ENCODE results near the gene OTOP1.
"Not testable (repeated sequence)": the region's sequence is repeated elsewhere in the genome, so short reads cannot be mapped to it uniquely, and the experiment has no call there.

The OTOP1 gene, protein sequence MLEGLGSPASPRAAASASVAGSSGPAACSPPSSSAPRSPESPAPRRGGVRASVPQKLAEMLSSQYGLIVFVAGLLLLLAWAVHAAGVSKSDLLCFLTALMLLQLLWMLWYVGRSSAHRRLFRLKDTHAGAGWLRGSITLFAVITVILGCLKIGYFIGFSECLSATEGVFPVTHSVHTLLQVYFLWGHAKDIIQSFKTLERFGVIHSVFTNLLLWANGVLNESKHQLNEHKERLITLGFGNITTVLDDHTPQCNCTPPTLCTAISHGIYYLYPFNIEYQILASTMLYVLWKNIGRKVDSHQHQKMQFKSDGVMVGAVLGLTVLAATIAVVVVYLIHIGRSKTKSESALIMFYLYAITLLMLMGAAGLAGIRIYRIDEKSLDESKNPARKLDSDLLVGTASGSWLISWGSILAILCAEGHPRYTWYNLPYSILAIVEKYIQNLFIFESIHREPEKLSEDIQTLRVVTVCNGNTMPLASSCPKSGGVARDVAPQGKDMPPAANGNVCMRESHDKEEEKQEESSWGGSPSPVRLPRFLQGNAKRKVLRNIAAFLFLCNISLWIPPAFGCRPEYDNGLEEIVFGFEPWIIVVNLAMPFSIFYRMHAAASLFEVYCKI

DNA sequence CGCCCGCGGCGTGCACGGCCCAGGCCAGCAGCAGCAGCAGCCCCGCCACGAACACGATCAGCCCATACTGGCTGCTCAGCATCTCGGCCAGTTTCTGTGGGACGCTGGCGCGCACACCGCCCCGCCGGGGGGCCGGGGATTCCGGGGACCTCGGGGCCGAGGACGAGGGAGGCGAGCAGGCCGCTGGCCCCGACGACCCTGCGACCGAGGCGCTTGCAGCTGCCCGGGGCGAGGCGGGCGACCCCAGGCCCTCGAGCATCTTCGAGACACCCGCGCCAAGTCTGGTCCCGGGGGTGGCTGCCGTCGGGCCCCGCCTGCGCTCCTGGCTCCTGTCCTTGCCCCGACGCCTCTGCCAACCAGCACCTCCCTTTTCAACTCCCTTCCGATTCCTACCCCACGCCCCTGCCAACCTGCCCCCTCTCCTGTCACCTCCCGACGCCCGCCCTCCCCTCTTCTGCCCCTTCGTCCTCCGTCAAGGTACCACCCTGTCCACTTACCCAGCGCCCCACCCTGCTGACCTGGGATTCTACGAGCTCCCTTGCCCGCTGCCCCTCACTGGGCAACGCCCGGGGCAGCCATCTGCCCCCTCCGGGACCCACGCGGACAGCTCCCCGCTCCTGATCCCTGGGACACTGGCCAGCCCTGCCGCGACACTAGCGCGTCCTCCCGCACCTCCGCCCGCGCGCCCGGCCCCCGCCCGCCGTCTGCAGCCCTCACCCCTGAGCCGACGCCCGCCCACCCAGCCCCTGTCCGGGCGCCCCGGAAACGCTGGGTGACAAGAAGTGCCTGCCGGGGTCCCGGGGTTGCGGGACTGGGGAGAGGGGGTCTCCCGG lies at the start of gene OTOP1:
TSS of gene OTOP1 (minus strand) at position 324 of the 833 bp plus-strand sequence. CDS start at position 259, 65 bp downstream.
- DNase-seq, result no peak

DNA sequence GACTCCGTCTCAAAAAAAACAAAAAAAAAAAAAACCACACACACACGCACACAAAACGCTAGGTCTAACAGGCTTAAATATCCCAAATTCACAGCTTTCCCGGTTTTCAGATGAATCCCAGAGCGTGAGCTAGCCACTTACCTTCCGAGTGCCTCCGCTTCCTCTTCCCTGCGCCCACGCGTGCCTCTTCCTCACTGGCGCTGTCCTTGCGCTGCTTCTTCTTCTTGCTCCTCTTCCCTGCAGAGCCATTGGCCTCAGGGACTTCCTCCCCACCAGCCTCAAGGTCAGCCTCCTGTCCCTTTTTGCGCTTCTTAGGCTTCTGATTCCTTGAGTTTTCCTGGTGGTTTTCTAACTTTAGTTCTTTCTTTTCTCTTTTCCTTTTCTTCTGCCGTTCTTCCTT lies 47.5 kb upstream of the OTOP1 start:
- DNase-seq, result no peak

DNA sequence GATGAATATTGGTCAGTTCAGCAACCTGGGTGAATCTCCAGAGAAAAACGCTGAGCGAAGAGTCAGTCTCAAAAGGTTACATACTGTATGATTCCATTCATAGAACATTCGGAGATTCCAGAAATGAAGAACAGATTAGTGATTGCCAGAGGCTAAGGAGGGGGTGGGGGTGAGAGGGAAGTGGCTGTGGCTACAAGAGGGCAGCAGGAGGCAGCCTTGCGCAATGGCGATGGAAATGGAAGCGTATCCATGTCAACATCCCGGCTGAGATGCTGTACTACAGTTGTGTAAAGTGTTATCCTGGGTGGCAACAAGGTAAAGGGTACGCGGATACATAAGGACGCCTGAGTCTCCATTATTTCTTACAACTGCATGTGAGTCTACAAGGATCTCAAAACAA lies 45.2 kb upstream of the OTOP1 start:
- no peak for DNase-seq

DNA sequence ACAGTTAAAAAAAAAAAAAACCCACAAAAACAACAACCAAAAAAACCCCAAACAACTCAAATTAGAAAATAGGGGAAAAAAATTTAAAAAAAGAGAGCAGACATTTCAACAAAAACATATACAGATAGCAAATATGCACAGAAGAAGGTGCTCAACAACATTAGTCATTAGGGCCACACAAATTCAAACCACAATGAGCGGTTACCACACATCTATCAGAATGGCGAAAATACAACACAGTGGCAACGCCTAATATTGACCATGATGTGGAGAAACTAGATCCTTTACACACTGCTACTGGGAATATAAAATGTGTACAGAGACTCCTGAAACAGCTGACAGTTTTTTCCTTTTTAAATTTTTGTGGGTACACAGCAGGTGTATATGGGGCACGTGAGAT lies 43.8 kb upstream of the OTOP1 start:
- peak; percentile 33 for DNase-seq

DNA sequence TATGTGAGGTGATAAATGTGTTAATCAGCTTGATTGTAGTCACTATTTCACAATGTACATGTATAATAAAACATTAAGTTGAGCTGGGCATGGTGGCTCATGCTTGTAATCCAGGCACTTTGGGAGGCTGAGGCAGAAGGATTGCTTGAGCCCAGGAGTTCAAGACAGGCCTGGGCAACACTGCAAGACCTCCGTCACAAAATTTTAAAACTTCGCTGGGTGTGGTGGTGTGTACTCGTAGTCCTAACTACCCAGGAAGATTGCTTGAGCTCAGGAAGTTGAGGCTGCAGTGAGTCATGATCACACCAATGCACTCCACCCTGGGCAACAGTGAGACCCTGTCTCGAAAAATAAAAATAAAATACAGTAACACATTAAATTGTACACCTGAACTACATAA lies 43.1 kb upstream of the OTOP1 start:
- peak; percentile 77 for DNase-seq

DNA sequence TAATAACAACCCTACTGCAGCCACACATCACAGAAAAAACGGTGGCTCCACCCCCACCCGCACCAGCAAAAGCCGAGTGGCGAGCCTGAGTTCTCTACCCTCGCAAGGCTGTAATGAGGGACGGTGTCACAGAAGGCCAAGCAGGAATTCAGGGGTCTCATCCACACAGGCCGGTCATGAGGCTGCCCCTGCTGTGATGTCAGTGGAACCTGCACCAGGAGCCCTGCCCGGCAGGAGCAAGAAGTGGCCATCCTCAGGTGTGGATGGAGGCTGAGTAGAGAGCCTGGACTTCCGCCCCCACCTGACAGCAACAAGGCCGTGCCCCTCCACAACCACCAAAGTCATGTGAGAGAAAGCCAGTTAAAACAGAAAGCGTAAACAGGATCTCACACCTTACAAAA lies 42.6 kb upstream of the OTOP1 start:
- peak; percentile 77 for DNase-seq

DNA sequence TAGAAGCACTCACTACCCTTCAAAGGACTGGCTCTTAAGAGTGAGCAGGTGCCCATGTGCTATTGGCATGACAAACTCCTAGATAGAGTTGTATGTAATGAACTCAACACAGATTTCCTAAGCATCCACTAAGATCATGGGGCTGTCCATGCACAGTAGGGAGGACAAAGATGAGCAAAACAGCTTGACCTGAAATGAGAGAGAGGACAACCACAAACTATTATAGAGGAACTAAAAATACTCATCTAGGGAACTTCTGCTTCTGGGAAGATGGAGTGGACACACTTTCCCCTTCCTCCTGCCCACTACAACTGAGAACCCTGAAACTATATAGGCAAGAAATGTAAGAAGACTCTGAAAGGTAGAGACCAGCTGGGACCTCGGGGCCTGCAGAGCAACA lies 42.0 kb upstream of the OTOP1 start:
- DNase-seq, result no peak

DNA sequence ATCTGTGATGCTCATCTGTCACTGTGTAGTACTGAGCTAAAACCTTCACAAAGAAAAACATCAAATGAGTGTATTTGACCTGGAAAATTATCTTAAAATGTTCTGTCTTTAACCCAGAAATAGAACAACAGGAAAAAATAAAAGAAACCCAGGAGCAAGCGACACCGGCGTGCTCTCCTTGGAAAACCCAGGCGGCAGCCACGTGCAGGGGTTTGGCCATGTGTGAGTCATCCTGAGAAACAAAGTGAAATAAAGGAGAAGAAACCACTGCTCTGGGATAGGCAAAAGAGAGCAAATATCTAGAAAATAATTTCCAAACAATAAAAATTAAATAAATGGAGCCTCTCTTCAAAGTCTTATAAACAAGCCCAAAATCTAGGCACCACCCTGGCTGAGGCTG lies 41.3 kb upstream of the OTOP1 start:
- DNase-seq, result no peak

DNA sequence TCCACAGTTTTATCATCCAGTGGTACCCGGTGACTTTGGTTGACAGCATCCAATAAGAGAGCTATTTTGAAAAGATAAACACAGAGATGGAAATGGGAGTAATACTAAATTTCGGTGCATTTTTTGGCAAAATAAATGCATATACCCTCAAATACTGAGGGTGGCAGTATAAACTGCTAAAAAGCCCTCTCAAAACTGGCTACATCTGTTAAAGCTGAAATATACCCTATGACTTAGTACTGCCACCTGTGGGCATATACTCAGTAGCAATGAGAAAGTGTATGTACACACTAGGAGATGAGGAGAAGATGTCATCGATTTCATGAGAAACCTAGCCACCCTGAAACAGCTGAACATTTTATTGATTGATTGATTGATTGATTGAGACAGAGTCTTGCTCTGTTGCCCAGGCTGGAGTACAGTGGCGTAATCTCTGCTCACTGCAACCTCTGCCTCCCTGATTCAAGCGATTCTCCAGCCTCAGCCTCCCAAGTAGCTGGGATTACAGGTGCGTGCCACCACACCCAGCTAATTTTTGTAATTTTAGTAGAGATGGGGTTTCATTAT lies 33.5 kb upstream of the OTOP1 start:
- peak; percentile 83 for DNase-seq

DNA sequence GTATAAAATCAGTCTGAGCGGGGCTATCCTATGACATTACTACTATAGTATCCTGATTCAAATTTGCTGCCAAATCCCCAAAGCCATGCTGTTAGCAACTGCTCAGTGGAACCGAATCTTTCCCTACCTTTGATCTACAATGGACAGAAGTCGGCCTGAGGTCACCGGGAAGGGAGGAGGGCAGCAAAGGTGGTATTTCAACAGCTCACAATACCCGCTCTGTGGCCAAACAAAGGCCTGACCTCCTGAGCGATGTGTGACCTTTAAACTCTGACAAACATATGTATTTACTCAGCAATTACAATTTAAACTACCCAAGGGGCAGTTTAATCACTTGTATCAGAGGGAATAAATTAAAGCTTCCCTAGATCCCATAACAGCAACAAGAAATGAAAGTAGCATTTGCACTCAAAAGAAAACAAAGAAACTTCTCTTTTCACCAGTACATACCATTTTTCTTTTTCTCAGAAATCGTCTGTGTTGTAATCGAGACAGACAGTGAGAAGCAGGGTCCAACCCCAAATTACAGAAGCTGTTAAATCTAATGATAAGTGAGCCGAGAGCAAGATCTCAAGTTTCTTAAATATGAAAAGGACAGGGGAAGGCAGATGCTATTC lies 32.9 kb upstream of the OTOP1 start:
- no peak for DNase-seq

DNA sequence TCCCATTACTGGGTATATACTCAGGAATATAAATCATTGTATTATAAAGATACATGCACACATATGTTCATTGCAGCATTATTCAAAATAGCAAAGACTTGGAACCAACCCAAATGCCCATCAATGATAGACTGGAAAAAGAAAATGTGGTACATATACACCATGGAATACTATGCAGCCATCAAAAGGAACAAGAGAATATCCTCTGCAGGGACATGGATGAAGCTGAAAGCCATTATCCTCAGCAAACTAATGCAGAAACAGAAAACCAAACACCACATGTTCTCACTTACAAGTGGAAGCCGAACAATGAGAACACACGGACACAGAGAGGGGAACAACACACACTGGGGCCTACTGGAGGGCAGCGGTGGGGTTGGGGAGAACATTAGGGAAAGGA lies 31.0 kb upstream of the OTOP1 start:
- not testable (repeated sequence) for DNase-seq

DNA sequence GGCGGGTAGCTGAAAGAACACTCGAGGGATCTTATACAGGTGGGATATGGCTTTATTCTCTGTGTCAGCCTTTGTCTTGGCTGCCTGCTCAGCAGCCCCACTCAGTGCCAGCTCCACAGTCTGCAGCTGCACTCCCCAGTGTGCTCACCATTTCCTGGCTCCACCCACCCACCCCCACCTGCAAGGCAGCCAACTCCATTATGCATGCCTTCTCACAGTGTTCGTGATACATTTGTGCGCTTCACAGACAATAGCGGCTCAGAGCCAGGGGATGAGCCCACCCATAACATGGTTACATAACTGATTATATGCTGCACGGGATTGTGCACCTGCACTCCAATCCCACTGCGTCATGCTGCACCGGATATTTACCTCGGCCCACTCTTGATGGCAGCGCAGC lies 30.1 kb upstream of the OTOP1 start:
- DNase-seq, result no peak

DNA sequence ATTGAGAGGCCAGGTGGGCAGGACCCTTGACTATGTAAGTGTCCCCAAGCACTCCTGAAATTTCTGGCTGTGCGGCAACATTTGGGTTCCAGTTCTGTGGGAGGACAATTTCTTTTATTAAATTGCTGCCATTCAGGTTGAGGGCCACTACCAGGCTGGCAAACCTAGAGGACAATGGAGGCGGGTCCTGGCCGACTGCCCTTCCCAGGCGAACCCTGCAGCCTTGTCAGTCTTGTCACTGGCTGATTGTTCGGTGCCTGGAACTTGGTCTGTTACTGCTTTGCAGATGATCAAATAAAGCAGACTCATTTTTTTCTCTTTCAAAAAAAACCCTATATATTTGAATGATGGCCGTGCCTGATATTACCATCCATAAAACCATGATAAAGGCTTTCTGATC lies 27.9 kb upstream of the OTOP1 start:
- no peak for DNase-seq

DNA sequence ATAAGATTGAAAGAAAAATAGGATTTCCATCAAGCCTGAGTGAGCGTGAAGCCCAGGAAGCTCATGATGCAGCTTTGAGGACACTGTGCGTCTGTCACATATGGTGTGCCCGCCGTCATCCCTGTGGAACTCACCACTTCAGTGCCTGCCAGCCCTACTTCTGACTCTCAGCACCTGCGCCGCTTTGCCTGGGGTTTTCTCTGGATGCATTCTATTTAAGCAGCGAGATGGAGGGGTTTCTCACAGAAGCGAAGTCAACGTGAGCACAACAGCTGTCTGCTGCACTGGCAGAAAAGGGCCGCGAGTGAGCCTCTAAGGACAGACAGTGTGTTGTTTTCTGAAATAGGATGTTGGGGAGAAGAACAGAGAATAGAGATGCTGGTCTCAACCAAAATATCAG lies 27.5 kb upstream of the OTOP1 start:
- DNase-seq, result no peak

DNA sequence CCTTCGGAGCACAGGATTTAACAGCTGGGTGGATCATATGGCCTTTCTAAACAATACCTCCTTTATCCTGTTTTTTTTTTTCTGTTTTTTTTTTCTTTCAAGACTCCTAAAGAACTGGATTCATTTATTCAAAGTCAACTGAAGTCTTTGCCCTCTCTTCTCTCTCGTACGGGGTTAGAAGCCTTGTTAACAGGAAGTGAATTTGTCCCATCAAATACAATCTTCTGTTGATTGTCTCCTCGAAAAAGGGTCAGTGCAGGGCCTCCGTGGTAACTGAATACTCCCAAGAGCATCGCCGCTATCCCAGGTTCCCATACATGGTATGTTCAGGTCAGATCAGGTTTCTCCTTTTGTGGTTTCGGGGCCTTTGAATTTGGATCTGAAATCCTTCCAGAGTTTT lies 23.1 kb upstream of the OTOP1 start:
- DNase-seq, result no peak

DNA sequence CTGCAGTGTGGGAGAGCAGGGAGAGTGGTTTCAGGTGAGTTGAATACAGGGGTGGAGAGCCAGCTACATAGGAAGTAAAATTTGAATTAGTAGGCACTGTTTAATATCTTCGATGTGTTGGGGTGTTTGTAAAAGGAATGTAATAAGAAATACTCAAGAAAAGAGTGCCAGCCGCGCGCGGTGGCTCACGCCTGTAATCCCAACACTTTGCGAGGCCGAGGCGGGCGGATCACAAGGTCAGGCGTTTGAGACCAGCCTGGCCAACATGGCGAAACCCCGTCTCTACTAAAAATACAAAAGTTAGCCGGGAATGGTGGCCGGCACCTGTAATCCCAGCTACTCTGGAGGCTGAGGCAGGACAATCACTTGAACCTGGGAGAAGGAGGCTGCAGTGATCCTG lies 22.6 kb upstream of the OTOP1 start:
- DNase-seq, result not testable (repeated sequence)

DNA sequence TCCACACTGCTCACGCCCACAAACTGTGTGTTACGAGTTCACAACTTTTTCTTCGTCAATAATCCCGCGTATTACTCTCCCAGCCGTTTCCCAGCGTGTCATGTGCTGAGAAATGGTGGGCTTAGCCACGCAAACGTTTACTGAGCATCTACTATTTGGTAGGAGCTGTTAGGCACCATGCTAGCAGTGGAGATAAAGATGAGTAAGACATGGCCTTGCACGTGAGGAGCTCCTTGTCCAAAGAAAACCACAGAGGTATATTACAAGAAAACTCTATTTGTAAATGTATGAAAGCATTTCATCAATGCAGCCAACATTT lies 22.1 kb upstream of the OTOP1 start:
- no peak for DNase-seq

DNA sequence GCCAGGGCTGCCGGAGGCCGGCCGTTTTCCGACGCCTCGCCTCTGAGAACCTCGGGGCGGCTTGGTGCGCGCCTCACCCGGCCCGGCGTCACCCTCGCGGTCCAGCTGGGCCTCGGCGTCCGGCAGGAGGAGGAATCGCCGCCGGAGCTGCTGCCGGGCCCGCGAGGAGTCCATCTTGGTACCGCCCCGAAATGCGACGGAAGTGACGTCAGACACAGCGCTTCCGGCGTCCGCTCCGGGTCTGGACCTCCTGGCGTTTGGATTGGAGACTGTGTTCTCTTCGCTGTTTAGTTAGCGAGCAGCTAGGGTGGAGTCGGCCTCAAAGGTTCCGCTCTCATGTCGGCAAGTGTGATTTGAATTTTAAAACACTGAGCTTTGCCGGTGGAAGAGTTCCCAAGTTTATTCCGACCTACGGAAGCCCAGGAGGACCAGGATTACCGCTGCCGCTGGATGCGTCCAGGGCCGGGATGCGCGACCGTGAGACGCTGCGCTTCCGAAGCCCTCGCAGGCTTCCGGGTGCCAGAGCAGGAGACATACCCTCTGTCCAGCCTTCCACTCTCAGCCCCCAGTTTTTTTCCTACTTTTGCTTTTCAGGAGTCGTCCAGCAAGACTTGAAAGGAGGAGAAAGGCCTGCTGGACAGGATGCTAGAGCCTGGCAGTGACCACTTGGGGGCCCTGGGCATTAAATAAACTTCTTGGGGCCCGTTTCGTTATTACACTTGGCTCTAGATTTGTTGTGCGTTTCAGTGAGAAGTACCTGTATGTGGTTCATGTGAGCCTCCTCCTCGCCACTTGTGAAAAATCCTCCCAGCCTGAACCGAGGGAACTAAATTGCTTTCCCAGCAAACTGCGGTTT lies 21.5 kb upstream of the OTOP1 start, which contains the start of gene TMEM128:
TSS of gene TMEM128 (minus strand) at position 195 of the 856 bp plus-strand sequence. CDS start at position 174, 21 bp downstream.
- DNase-seq, result peak; percentile 95

DNA sequence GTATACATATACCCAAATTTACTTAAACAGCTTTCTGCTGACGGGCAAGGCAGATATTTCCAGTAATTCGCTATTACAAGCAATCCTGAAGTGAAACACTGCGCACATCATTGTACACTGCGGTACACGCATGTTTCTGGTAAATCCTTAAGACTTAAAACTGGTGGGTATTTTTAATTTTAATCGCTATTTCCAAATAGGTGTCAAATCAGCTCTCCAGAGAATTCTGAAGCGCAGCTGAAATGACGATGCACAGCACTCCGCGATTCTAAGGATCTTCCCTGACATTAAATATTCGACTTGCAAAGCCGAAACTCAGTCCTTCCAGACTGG lies 20.9 kb upstream of the OTOP1 start:
- no peak for DNase-seq

DNA sequence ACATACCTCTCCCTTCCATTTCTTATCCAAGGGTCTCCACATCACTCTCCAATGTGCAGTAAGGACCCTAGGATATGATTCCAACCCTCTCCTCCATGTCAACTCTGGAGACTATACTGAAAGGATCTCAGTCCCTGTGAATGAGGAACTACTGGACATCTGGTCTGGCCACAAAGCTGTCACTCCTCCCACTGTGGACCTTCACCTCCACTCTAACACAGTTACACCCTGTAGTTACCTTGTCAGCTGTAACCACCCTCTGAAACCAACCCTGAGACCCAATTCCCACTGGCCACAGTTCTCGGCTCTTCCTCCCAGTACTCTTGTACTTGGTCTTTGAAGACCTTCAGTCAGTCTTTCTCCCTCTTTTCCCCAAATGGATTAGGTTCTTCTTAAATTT lies 18.4 kb upstream of the OTOP1 start:
- DNase-seq, result no peak

DNA sequence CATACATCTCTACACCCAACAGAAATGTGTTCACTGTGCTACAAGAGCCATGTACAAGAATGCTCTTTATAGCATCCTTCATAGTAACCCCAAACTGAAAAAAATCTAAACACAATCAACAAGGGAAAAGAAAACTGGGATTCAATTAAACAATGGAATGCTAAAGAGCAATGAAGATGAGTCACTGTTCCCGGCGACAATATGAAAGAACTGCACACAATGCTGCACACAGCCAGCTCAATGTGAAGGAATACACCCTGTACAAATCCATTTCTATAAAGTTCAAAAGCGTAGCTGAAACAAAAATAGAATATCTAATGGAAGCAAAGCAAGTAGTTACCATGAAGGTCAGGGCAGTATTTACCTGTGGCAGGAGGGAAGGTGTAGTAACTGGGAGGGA lies 12.8 kb upstream of the OTOP1 start:
- not testable (repeated sequence) for DNase-seq

DNA sequence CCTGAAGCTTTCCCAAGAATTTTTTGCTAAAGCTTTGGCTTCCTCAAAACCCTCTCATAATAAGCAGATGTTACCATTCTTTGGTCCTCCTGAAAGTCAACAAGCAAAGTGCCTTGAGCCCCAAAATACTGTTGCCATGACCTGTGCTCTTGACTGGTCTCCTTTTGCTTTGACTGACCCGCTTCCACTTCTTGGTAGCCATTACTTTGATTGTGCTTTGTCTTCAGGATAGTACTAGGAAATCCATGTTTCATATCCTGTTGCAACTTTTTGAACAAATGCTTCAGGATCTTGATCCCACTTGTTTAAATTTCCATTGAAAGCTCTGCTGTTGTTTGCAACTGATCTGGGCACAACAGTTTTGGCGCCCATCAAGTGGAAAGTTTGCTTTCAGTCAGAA lies 6.9 kb upstream of the OTOP1 start:
- no peak for DNase-seq
